PC-3 (cell line): ENCODE results near the gene PGP. TPM values are rescaled to one million over a fixed set of nuclear protein-coding genes. Genes with fewer than 3 reads are reported as not detected.

Source experiments
- ATAC-seq: fragments of 200-7000 bp; cut with Tn5 transposase; 2 replicates; pipeline ENCODE4 v1.9.1; 2020; ENCODE audit warnings: mild to moderate bottlenecking, moderate library complexity
- BruUV-seq: library from RNA; stranded (reverse); fragments of 400-500 nt; replicated peaks from 2 replicates; lab custom pipeline; 2021; lab: Mats Ljungman, UMichigan
- CTCF ChIA-PET: fragments of 300-600 bp; sonication (Branson Sonifier 250); formaldehyde crosslinking; loops from one replicate; lab custom pipeline; 2022; ENCODE audit warnings: antibody characterized with exemption; lab: Charles Lee
- POLR2A ChIA-PET: fragments of 300-600 bp; sonication (Branson Sonifier 250); formaldehyde crosslinking; loops from one replicate; lab custom pipeline; 2022; ENCODE audit warnings: antibody characterized with exemption; ENCODE audit not compliant: unreplicated experiment; lab: Charles Lee
- DNase-seq: peaks from one replicate; pipeline ENCODE4 v3.0.0-alpha.2; 2015
- H2AFZ ChIP-seq: fragments of 300-600 bp; sonication (generic); 2 replicates; pipeline ENCODE4 v1.6.0; 2016; ENCODE audit warnings: antibody characterized with exemption, low read length
- H3F3A ChIP-seq: fragments of 300-600 bp; sonication (generic); one replicate; pipeline ENCODE4 v1.6.0; 2017; ENCODE audit warnings: antibody characterized with exemption, low read length, control low read depth, mild to moderate bottlenecking; ENCODE audit not compliant: unreplicated experiment
- H3K27ac ChIP-seq: fragments of 300-600 bp; sonication (generic); 2 replicates; pipeline ENCODE4 v1.5.1; 2016; ENCODE audit warnings: mild to moderate bottlenecking, low read length
- H3K27me3 ChIP-seq: fragments of 300-600 bp; sonication (generic); 2 replicates; pipeline ENCODE4 v1.6.1; 2016; ENCODE audit warnings: low read length, mixed read lengths
- H3K36me3 ChIP-seq: fragments of 300-600 bp; sonication (generic); 2 replicates; pipeline ENCODE4 v1.6.1; 2016; ENCODE audit warnings: low read depth, mixed run types, low read length, mixed read lengths
- H3K4me1 ChIP-seq: fragments of 300-600 bp; sonication (generic); 2 replicates; pipeline ENCODE4 v1.5.1; 2016; ENCODE audit warnings: low read length; ENCODE audit not compliant: insufficient read depth
- H3K4me2 ChIP-seq: fragments of 300-600 bp; sonication (generic); 2 replicates; pipeline ENCODE4 v1.6.0; 2016; ENCODE audit warnings: low read length
- H3K4me3 ChIP-seq: fragments of 300-600 bp; sonication (generic); 2 replicates; pipeline ENCODE4 v1.5.1; 2016; ENCODE audit warnings: mild to moderate bottlenecking, low read length, mixed read lengths
- H3K79me2 ChIP-seq: fragments of 300-600 bp; sonication (generic); 2 replicates; pipeline ENCODE4 v1.6.1; 2017; ENCODE audit warnings: low read length, mixed read lengths
- H3K9ac ChIP-seq: fragments of 300-600 bp; sonication (generic); 2 replicates; pipeline ENCODE4 v1.6.0; 2016; ENCODE audit warnings: mild to moderate bottlenecking, low read length
- H3K9me2 ChIP-seq: fragments of 300-600 bp; sonication (generic); replicated peaks from 2 replicates; pipeline ENCODE4 v1.6.1; 2016; ENCODE audit warnings: mixed run types, low read length, mixed read lengths
- H3K9me3 ChIP-seq: fragments of 300-600 bp; sonication (generic); 2 replicates; pipeline ENCODE4 v1.6.1; 2016; ENCODE audit warnings: low read length, mixed read lengths
- H4K20me1 ChIP-seq: fragments of 300-600 bp; sonication (generic); 2 replicates; pipeline ENCODE4 v1.6.1; 2016; ENCODE audit warnings: low read length, mixed read lengths
- EZH2 ChIP-seq: fragments of 300-600 bp; sonication (generic); IDR thresholded peaks from one replicate; pipeline ENCODE4 v1.6.1; 2017; ENCODE audit warnings: antibody characterized with exemption, mild to moderate bottlenecking, low read length; ENCODE audit not compliant: unreplicated experiment
- EZH2phosphoT487 ChIP-seq: fragments of 300-600 bp; sonication (generic); IDR thresholded peaks from 2 replicates; pipeline ENCODE4 v1.6.1; 2018; ENCODE audit warnings: mild to moderate bottlenecking, antibody characterized with exemption, low read length, borderline replicate concordance
- intact Hi-C: fragments of 100-400 bp; cut with micrococcal nuclease; formaldehyde crosslinking; loops from 2 replicates; pipeline ENCODE4 v1.9.0; 2023
- total RNA-seq: library from RNA; depleted of rRNA; stranded (reverse); fragments of >200 nt; gene quantifications from 2 replicates; pipeline ENCODE4 v1.2.3, GENCODE V29; 2014
- TF ChIP-seq, protein P1 (sequence below): fragments of 300-600 bp; sonication (generic); conservative IDR thresholded peaks from 2 replicates; pipeline ENCODE4 v1.5.1; 2017; ENCODE audit warnings: antibody characterized with exemption, low read depth, mild to moderate bottlenecking, low read length

PGP gene
- total RNA-seq, 1 experiment from 2014 or later = 46.0 TPM

DNA sequence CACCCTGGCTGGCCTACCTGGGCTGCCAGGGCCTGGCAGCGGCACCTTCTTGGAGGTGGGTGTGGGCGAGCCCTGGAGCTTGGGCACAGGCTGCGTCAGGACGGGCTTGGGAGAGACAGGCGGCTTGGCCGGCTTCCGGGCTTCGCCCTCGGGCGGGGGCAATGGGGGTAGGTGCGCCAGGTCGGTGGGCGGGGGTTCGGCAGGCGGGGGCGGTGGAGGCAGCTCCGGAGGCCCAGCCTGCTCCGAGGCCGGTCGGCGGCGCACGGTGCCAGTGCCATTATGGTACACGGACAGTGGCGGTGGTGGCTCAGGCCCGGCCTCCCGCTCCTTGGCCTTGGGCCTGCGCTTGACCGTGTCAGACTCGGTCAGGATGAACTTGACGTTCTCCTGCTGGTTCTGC lies 35.1 kb downstream of the PGP start:
- no peaks in the 10 kb centered on the region for H3K9me3 ChIP-seq
- CTCF ChIA-PET = no interaction called here
- DNase-seq = no peak
- intact Hi-C loops = no loop called here
- no peak for ATAC-seq
- H4K20me1 ChIP-seq = no peaks in the 10 kb centered on the region
- H3F3A ChIP-seq = no peaks in the 10 kb centered on the region
- no peak overlapping the region for H3K4me3 ChIP-seq
- no peaks in the 10 kb centered on the region for H3K36me3 ChIP-seq
- no peak overlapping the region for H3K4me2 ChIP-seq
- no peaks in the 10 kb centered on the region for H3K79me2 ChIP-seq
- no peak overlapping the region for H3K9ac ChIP-seq
- no peaks in the 10 kb centered on the region for H3K4me1 ChIP-seq
- TF ChIP-seq, protein P1, sequence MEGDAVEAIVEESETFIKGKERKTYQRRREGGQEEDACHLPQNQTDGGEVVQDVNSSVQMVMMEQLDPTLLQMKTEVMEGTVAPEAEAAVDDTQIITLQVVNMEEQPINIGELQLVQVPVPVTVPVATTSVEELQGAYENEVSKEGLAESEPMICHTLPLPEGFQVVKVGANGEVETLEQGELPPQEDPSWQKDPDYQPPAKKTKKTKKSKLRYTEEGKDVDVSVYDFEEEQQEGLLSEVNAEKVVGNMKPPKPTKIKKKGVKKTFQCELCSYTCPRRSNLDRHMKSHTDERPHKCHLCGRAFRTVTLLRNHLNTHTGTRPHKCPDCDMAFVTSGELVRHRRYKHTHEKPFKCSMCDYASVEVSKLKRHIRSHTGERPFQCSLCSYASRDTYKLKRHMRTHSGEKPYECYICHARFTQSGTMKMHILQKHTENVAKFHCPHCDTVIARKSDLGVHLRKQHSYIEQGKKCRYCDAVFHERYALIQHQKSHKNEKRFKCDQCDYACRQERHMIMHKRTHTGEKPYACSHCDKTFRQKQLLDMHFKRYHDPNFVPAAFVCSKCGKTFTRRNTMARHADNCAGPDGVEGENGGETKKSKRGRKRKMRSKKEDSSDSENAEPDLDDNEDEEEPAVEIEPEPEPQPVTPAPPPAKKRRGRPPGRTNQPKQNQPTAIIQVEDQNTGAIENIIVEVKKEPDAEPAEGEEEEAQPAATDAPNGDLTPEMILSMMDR = no peak
- no peak for TF ChIP-seq EZH2phosphoT487
- no peak for TF ChIP-seq EZH2
- H3K27me3 ChIP-seq = no peaks in the 10 kb centered on the region
- no peak overlapping the region for H3K27ac ChIP-seq
- no peaks in the 10 kb centered on the region for H3K9me2 ChIP-seq
- POLR2A ChIA-PET = no interaction called here
- BruUV-seq = no TSS peak
- no peak overlapping the region for H2AFZ ChIP-seq

- Histone ChIP-seq H3K9me2 (no peaks in the 10 kb centered on the region), H3K4me1 (no peaks in the 10 kb centered on the region), H3K27ac (no peak overlapping the region), H3K9me3 (no peaks in the 10 kb centered on the region), H3K4me2 (no peak overlapping the region), H3K9ac (no peak overlapping the region), H3K4me3 (no peak overlapping the region), H4K20me1 (no peaks in the 10 kb centered on the region), H3K27me3 (no peaks in the 10 kb centered on the region), H3K79me2 (no peaks in the 10 kb centered on the region), H3F3A (no peaks in the 10 kb centered on the region), H2AFZ (no peak overlapping the region), H3K36me3 (no peaks in the 10 kb centered on the region)
- ATAC-seq (no peak), DNase-seq (no peak)
- ChIA-PET CTCF (no interaction called here), POLR2A (no interaction called here)
- intact Hi-C loops = no loop called here
- no TSS peak for BruUV-seq
- TF ChIP-seq EZH2 (no peak), EZH2phosphoT487 (no peak)
- TF ChIP-seq, protein P1 = no peak
Observed at GRCh38 chr16:2179107-2179501, 35.5 kb downstream of the PGP start.

DNA sequence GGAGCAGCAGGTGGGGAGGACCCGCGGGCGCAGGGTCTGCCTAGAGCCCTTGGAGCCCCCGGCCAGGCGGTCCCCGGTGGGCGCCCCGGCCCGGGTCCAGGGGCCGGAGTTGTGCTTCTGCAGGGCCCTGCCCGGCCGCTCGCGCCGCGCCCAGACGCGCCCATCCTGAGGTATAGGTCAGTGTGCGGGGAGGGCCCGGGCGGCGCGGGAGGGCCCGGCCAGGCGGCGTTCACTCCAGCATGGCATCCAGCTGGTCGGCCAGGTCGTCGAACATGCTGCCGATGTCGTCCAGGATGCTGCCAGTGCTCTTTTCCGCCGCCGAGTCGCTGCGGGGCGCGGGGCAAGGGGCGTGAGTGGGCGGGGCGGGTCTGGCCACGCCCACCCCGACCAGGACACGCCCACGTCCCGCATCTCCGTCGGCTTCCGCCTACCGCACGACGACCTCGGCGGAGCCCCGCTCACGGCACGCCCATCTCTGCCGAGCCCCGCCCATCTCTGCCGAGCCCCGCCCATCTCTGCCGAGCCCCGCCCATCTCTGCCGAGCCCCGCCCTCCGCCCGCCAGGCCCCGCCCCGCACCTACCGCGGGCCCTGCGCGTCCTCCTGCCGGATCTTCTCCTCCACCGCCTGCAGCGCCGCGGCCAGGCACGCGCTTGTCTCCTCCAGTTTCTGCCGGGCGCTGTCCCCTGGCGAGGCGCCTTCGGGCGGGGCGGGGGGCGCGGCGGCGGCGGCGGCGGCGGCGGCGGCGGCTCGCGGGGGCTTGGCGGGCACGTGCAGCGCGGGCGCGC lies 36.1 kb downstream of the PGP start:
- CTCF ChIA-PET = no interaction called here
- no peaks in the 10 kb centered on the region for H3K9me2 ChIP-seq
- H3K27ac ChIP-seq = no peak overlapping the region
- no peak overlapping the region for H2AFZ ChIP-seq
- H3F3A ChIP-seq = no peaks in the 10 kb centered on the region
- TF ChIP-seq, protein P1 = no peak
- no peak for TF ChIP-seq EZH2
- no peak for TF ChIP-seq EZH2phosphoT487
- no peak for DNase-seq
- H3K4me3 ChIP-seq = no peak overlapping the region
- H3K36me3 ChIP-seq = no peaks in the 10 kb centered on the region
- BruUV-seq = no TSS peak
- no peaks in the 10 kb centered on the region for H3K79me2 ChIP-seq
- intact Hi-C loops = no loop called here
- ATAC-seq = no peak
- no peaks in the 10 kb centered on the region for H3K9me3 ChIP-seq
- H3K27me3 ChIP-seq = no peaks in the 10 kb centered on the region
- H3K9ac ChIP-seq = no peak overlapping the region
- POLR2A ChIA-PET = no interaction called here
- no peaks in the 10 kb centered on the region for H3K4me1 ChIP-seq
- H3K4me2 ChIP-seq = no peak overlapping the region
- H4K20me1 ChIP-seq = no peaks in the 10 kb centered on the region
